ENCODE results near the gene CCR5. TPM values are rescaled to one million over a fixed set of nuclear protein-coding genes. Genes with fewer than 3 reads are reported as not detected.
A peak's percentile ranks its signal among the peaks of the same experiment; 100 is the strongest.

Gene CCR5
- total RNA-seq, 1 donor from 2014 or later, result not detected

- no peak for DNase-seq (ENCODE audit: low spot score)
- no peak for TF ChIP-seq EZH2phosphoT487 (IDR thresholded peaks at IDR 0.05)
- H3K9me3 Mint-ChIP-seq, result no peaks in the 10 kb centered on the region
- Histone ChIP-seq H3K9me3 (ENCODE audit: low read depth) (no peaks in the 10 kb centered on the region), H3K4me2 (no peak overlapping the region), H3K4me3 (no peak overlapping the region), H3K4me1 (no peaks in the 10 kb centered on the region), H2AFZ (replicated peaks) (no peak overlapping the region), H4K20me1 (ENCODE audit: low read depth) (no peaks in the 10 kb centered on the region), H3F3A (ENCODE audit: low read depth) (no peaks in the 10 kb centered on the region), H3K9ac (no peak overlapping the region), H3K36me3 (no peaks in the 10 kb centered on the region), H3K79me2 (ENCODE audit: low read depth) (no peaks in the 10 kb centered on the region), H3K27ac (no peak overlapping the region), H3K27me3 (no peaks in the 10 kb centered on the region)
- no peaks in the 10 kb centered on the region for H3K36me3 Mint-ChIP-seq
- H3K4me1 Mint-ChIP-seq, result peaks cover 14% of the 10 kb centered on the region
- H3K27me3 Mint-ChIP-seq (ENCODE audit: insufficient read depth, low read depth), result no peaks in the 10 kb centered on the region
- H3K4me3 Mint-ChIP-seq, result no peak overlapping the region
- H3K27ac Mint-ChIP-seq, result no peak overlapping the region
Observed at GRCh38 chr3:46405301-46406019, 34.7 kb downstream of the CCR5 start.

- Histone ChIP-seq H3K4me1 (no peaks in the 10 kb centered on the region), H3K36me3 (no peaks in the 10 kb centered on the region), H3K9me3 (ENCODE audit: low read depth) (no peaks in the 10 kb centered on the region), H3K9ac (no peak overlapping the region), H3K79me2 (ENCODE audit: low read depth) (no peaks in the 10 kb centered on the region), H3K4me3 (no peak overlapping the region), H3K27ac (no peak overlapping the region), H3K4me2 (no peak overlapping the region), H2AFZ (replicated peaks) (no peak overlapping the region), H3F3A (ENCODE audit: low read depth) (no peaks in the 10 kb centered on the region), H3K27me3 (no peaks in the 10 kb centered on the region), H4K20me1 (ENCODE audit: low read depth) (no peaks in the 10 kb centered on the region)
- H3K27ac Mint-ChIP-seq, result no peak overlapping the region
- TF ChIP-seq EZH2 (IDR thresholded peaks at IDR 0.05) (no peak), CTCF (IDR thresholded peaks at IDR 0.05) (no peak), EZH2phosphoT487 (IDR thresholded peaks at IDR 0.05) (no peak)
- H3K9me3 Mint-ChIP-seq, result no peaks in the 10 kb centered on the region
- H3K36me3 Mint-ChIP-seq, result no peaks in the 10 kb centered on the region
- H3K4me1 Mint-ChIP-seq, result peaks cover 14% of the 10 kb centered on the region
- H3K27me3 Mint-ChIP-seq (ENCODE audit: insufficient read depth, low read depth), result no peaks in the 10 kb centered on the region
- no peak for DNase-seq (ENCODE audit: low spot score)
- peak overlapping the region; percentile 2 for H3K4me3 Mint-ChIP-seq
Observed at GRCh38 chr3:46406443-46406787, 35.7 kb downstream of the CCR5 start.

- no peak for TF ChIP-seq EZH2 (IDR thresholded peaks at IDR 0.05)
- TF ChIP-seq EZH2phosphoT487 (IDR thresholded peaks at IDR 0.05), result no peak
- TF ChIP-seq CTCF (IDR thresholded peaks at IDR 0.05), result no peak
- Histone ChIP-seq H3K9me3 (ENCODE audit: low read depth) (no peaks in the 10 kb centered on the region), H4K20me1 (ENCODE audit: low read depth) (no peaks in the 10 kb centered on the region), H3K4me3 (no peak within 1 kb of the TSS), H3F3A (ENCODE audit: low read depth) (no peaks in the 10 kb centered on the region), H3K36me3 (no peaks in the 10 kb centered on the region), H3K79me2 (ENCODE audit: low read depth) (no peaks in the 10 kb centered on the region), H3K27ac (no peak within 1 kb of the TSS), H2AFZ (replicated peaks) (no peak within 1 kb of the TSS), H3K27me3 (no peaks in the 10 kb centered on the region), H3K4me1 (no peaks in the 10 kb centered on the region), H3K4me2 (no peak within 1 kb of the TSS), H3K9ac (no peak within 1 kb of the TSS)
- Mint-ChIP-seq H3K9me3 (no peaks in the 10 kb centered on the region), H3K36me3 (no peaks in the 10 kb centered on the region), H3K27me3 (ENCODE audit: insufficient read depth, low read depth) (no peaks in the 10 kb centered on the region), H3K4me1 (peaks cover 14% of the 10 kb centered on the region), H3K4me3 (peak within 1 kb of the TSS; percentile 2), H3K27ac (no peak within 1 kb of the TSS)
- no peak for DNase-seq (ENCODE audit: low spot score)
Observed at GRCh38 chr3:46406788-46407611, 36.3 kb downstream of the CCR5 start, which contains the start of the genes CCR5AS and CCRL2. CCR5AS (minus strand) TSS chr3:46407066. CCRL2 (plus strand) TSS chr3:46407259; CDS start chr3:46408080, 821 bp downstream.
